Smooth muscle cell of the umbilical artery (primary cell): ENCODE measurements around the gene MCL1. TPM values are rescaled to one million over a fixed set of nuclear protein-coding genes. Genes with fewer than 3 reads are reported as not detected.

Experiments
- total RNA-seq: library from RNA; depleted of rRNA; stranded (reverse); fragments of >200 nt; gene quantifications from 2 replicates; pipeline ENCODE4 v1.2.3, GENCODE V29; 2014

Gene MCL1
- 157 and 183 TPM in 2 replicates for total RNA-seq

GRCh38 chr1:150579110-150579944 is at the start of gene MCL1:
TSS of gene MCL1 (minus strand) at chr1:150579610. CDS start at chr1:150579530, 80 bp downstream.

GRCh38 chr1:150548632-150549495 is 30.5 kb downstream of the MCL1 start, which contains the start of gene ADAMTSL4:
TSS of gene ADAMTSL4 (plus strand) at chr1:150549408. CDS start at chr1:150552289, 2,881 bp downstream.

Other genes with a start within 250 kb of the MCL1 start
- gene RPRD2, start 215.5 kb downstream of the MCL1 start, total RNA-seq = 6.8 and 11.3 TPM in 2 replicates
- gene TARS2, start 92.2 kb downstream of the MCL1 start, total RNA-seq = 11.6 and 16.7 TPM in 2 replicates
- 5.3 and 15.8 TPM in 2 replicates for gene ECM1, start 71.5 kb downstream of the MCL1 start, total RNA-seq
- gene FALEC, start 63.9 kb downstream of the MCL1 start, total RNA-seq = not detected in 2 replicates
- gene ADAMTSL4, start 30.2 kb downstream of the MCL1 start, total RNA-seq = 2.7 and 3.3 TPM in 2 replicates
- gene ENSA, start 50.0 kb upstream of the MCL1 start, total RNA-seq = 56.4 and 83.6 TPM in 2 replicates
- gene GOLPH3L, start 117.5 kb upstream of the MCL1 start, total RNA-seq = 10.4 and 13.2 TPM in 2 replicates
- 0.59 TPM in 1 of 2 replicates, not detected in the other for gene HORMAD1, start 141.3 kb upstream of the MCL1 start, total RNA-seq
- 2.2 and 4.2 TPM in 2 replicates for gene CTSS, start 186.2 kb upstream of the MCL1 start, total RNA-seq
- gene CTSK, start 228.7 kb upstream of the MCL1 start, total RNA-seq = 3.9 and 5.0 TPM in 2 replicates